ENCODE measurements around the gene GTF2I. TPM values are rescaled to one million over a fixed set of nuclear protein-coding genes. Genes with fewer than 3 reads are reported as not detected.
"Not testable (repeated sequence)": the region's sequence is repeated elsewhere in the genome, so short reads cannot be mapped to it uniquely, and the experiment has no call there.

The GTF2I gene
- total RNA-seq, 2 experiments from 2014 or later: 173 to 177 TPM

DNA sequence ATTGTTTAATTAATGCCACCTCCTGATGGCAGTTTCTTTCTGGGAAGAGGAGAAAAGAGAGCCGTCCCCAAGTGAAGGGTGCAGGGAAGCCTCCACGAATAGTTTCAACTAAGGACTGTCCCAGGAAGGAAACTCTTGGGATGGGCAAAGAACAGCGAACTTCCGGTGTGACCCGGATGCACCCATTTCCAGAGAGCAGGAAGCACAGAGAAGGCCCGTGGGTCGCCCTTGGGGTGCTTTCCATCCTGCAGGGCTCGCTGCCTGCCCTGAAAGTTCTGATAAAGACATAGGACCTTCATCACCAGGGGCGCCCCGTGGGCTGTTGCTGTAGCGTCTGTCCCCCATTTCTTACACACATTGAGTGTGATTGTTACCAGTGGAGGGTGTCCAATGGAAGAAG, 27.0 kb downstream of the GTF2I start:
- CTCF ChIA-PET: no interaction called here
- Mint-ChIP-seq H3K4me3 (no peak overlapping the region), H3K9me3 (ENCODE audit: insufficient read depth) (no peaks in the 10 kb centered on the region), H3K27ac (no peak overlapping the region), H3K27me3 (ENCODE audit: low read depth) (no peaks in the 10 kb centered on the region), H3K4me1 (ENCODE audit: low read depth) (peaks cover 7% of the 10 kb centered on the region), H3K36me3 (ENCODE audit: low read depth) (peaks cover 24% of the 10 kb centered on the region)
- DNase-seq: no peak
- POLR2A ChIA-PET: no interaction called here
- no peak for ATAC-seq

DNA sequence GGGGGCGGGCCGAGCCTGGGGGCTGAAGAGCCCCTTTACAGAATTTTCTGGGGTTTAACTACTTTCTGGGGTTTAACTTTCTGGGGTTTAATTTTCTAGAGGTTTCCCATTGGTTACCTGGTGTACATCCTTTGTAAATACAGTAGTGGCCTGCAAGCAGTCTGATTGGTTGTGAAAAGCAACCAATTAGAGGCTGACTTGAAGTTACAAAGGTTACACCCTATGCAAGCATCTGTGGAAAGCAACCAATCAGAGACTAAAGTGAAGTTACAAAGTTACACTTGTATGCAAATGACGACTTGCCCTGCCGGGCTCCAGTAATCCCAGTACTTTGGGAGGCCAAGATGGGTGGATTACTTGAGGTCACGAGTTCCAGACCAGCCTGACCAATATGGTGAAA, 27.4 kb downstream of the GTF2I start:
- POLR2A ChIA-PET: no interaction called here
- DNase-seq (no peak), ATAC-seq (no peak)
- Mint-ChIP-seq H3K27ac (no peak overlapping the region), H3K36me3 (ENCODE audit: low read depth) (peaks cover 26% of the 10 kb centered on the region), H3K27me3 (ENCODE audit: low read depth) (no peaks in the 10 kb centered on the region), H3K4me1 (ENCODE audit: low read depth) (peaks cover 7% of the 10 kb centered on the region), H3K4me3 (no peak overlapping the region), H3K9me3 (ENCODE audit: insufficient read depth) (no peaks in the 10 kb centered on the region)
- CTCF ChIA-PET: no interaction called here

DNA sequence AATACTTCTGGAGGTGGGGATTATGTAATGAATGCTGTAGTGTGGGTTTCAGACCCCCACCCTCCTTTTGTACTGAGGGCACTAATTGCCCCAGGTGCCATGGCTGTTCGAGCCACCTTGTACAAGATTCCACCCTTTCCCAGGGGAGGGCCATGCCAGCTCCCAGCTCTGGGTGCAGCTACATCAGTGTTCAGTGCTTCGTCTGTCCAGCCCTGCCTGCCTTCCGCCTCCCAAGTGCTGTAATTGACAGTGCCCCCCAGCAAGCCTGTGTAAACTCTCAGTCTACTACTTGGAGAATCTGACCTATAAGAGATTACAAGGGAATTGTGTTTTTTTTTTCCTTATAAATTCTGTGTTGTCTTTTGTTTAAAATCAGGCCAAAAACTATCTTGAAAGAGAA, 33.0 kb downstream of the GTF2I start:
- H3K36me3 Mint-ChIP-seq (ENCODE audit: low read depth): peaks cover 56% of the 10 kb centered on the region
- peaks cover 5% of the 10 kb centered on the region for H3K4me1 Mint-ChIP-seq (ENCODE audit: low read depth)
- H3K27me3 Mint-ChIP-seq (ENCODE audit: low read depth): no peaks in the 10 kb centered on the region
- no peak for ATAC-seq
- DNase-seq: no peak
- H3K4me3 Mint-ChIP-seq: no peak overlapping the region
- no peak overlapping the region for H3K27ac Mint-ChIP-seq
- H3K9me3 Mint-ChIP-seq (ENCODE audit: insufficient read depth): no peaks in the 10 kb centered on the region
- ChIA-PET POLR2A (no interaction called here), CTCF (no interaction called here)

DNA sequence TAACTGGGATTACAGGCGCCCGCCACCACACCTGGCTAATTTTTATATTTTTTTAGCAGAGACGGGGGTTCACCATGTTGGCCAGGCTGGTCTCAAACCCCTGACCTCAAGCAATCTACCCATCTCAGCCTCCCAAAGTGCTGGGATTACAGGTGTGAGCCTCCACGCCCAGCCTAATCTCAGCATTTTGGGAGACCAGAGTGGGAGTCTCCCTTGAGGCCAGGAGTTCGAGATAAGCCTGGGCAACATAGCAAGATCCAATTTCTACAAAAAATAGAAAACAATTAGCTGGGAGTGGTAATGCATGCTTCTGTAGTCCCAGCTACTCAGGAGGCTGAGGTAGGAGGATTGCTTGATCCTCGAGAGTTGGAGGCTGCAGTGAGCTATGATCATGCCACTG, 46.9 kb downstream of the GTF2I start:
- H3K27ac Mint-ChIP-seq; H3K9me3 Mint-ChIP-seq (ENCODE audit: insufficient read depth); DNase-seq; H3K4me1 Mint-ChIP-seq (ENCODE audit: low read depth); POLR2A ChIA-PET; ATAC-seq; H3K4me3 Mint-ChIP-seq; H3K27me3 Mint-ChIP-seq (ENCODE audit: low read depth): not testable (repeated sequence)
- CTCF ChIA-PET: interaction anchor here (1.2 kb wide), 1 partner anchor 10 kb away, joined by 5 read pairs; no protein-coding TSS in a partner anchor
- peaks cover 61% of the 10 kb centered on the region for H3K36me3 Mint-ChIP-seq (ENCODE audit: low read depth)

DNA sequence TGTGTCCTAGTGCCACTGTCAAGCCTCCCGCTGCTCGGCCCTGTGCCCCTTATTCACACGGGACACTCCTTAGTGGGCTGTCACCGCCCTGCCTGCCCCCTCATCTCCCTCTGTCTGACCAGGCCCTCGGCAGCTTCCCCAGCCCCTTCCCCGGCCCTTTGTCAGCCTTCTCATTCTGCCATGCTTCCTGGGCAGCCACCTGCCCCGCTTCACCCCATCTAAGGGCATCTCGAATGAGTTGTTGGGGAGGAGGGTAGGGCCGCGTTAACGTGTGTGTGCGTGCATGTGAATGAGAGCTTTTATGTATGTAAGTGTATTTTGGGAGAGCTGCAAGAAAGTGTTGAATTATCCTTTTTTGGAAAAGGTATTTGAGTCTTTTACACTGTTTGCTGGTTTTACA, 49.7 kb downstream of the GTF2I start:
- Mint-ChIP-seq H3K36me3 (ENCODE audit: low read depth) (peaks cover 70% of the 10 kb centered on the region), H3K27me3 (ENCODE audit: low read depth) (no peaks in the 10 kb centered on the region), H3K9me3 (ENCODE audit: insufficient read depth) (no peaks in the 10 kb centered on the region), H3K4me3 (no peak overlapping the region), H3K27ac (no peak overlapping the region), H3K4me1 (ENCODE audit: low read depth) (no peaks in the 10 kb centered on the region)
- DNase-seq (no peak), ATAC-seq (no peak)
- ChIA-PET CTCF (no interaction called here), POLR2A (no interaction called here)

DNA sequence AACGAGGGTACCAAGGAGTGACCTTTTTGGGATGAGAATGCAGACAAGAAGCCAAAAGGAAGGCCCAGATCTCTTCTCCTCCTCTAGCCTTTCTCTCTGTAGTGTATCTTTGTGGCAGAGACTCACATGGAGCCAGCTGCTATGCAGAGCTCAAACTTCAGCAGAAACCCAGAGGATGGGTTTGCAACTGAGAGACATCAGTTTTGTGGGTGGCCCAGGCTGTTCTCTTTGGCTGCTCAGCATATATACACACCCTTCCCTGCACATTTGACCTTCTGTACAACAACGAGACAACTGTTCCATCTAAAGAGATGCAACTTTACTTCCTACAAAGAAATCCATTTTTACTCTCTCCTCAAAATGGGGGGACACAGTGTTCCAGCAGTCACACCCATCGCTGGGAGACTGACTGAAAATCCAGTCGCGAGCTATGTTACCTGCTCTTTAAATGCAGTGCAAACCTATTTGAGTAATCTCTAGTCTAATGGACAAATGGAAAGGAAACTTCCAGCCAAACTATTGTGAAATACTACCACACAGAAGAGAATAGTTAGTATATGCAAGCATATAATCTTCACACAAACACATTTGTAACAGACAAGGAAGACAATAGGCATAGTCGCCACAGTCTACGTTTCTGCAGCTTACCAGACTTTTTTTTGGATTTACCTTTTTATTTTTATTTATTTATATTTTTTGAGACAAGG, 51.2 kb downstream of the GTF2I start:
- Mint-ChIP-seq H3K27me3 (ENCODE audit: low read depth) (no peaks in the 10 kb centered on the region), H3K4me3 (no peak overlapping the region), H3K36me3 (ENCODE audit: low read depth) (peaks cover 77% of the 10 kb centered on the region), H3K27ac (no peak overlapping the region), H3K4me1 (ENCODE audit: low read depth) (no peaks in the 10 kb centered on the region), H3K9me3 (ENCODE audit: insufficient read depth) (peaks cover 8% of the 10 kb centered on the region)
- ChIA-PET POLR2A (no interaction called here), CTCF (interaction anchor here (0.8 kb wide), 1 partner anchor 9 kb away, joined by 3 read pairs; no protein-coding TSS in a partner anchor)
- ATAC-seq (no peak), DNase-seq (no peak)

DNA sequence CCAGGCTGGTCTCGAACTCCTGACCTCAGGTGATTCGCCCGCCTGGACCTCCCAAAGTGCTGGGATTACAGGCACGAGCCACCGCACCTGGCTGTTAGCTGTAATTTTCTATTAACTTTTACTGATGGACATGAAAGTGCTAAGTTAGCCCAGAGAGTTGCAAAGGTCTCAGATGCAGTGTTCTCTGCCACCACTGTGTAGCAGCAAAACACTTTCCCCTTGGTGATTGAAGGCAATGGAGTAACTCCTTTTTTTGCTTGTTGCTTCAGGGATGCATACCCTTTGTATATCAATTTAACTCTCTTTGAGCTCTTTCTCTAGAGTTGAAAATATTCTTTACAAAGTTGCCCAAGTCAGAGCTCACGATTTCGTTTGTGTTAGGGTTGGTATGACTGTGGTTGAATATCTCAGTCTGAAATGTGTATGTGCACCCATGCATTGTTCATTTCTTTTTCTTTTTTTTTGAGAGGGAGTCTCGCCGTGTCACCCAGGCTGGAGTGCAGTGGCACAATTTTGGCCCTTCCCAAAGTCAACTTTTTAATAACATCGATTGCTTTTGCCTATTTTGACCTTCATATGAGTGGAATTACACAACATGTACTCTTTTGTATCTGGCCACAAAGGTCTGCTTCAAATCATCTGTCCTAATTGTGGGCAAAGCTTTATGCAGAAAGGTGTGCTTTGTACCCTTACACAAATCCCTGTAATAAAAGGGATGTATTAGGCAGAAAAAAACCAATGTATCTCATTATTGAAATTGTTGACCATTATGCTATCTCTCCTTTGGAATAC, 52.6 kb downstream of the GTF2I start:
- H3K27me3 Mint-ChIP-seq (ENCODE audit: low read depth): no peaks in the 10 kb centered on the region

DNA sequence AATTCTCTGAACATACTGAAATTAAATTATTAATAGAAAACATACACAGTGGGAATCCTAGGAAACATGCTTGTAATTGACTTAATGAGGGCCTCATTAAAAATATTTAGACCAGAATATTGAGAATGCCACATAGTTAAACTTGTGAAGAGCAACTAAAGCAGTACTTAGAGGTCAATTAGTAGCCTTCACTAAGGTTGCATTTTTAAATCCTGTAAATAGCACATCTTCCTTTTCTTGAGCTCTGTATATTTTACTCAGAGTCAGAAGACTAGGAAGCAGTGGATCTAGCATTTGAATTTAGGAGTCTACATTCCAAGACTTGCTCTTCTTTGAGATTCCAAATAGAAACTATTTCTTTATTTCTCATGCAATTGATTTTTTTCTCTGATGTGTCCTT, 56.0 kb downstream of the GTF2I start:
- DNase-seq (no peak), ATAC-seq (no peak)
- Mint-ChIP-seq H3K4me1 (ENCODE audit: low read depth) (peaks cover 6% of the 10 kb centered on the region), H3K4me3 (no peak overlapping the region), H3K27ac (no peak overlapping the region), H3K27me3 (ENCODE audit: low read depth) (no peaks in the 10 kb centered on the region), H3K9me3 (ENCODE audit: insufficient read depth) (peaks cover 8% of the 10 kb centered on the region), H3K36me3 (ENCODE audit: low read depth) (peaks cover 69% of the 10 kb centered on the region)
- CTCF ChIA-PET: no interaction called here
- POLR2A ChIA-PET: no interaction called here

More for the DNA sequence above, 52.6 kb downstream of the GTF2I start:
- POLR2A ChIA-PET: no interaction called here
- H3K27ac Mint-ChIP-seq: no peak overlapping the region
- H3K4me1 Mint-ChIP-seq (ENCODE audit: low read depth): no peaks in the 10 kb centered on the region
- DNase-seq: no peak
- no peak for ATAC-seq
- peaks cover 8% of the 10 kb centered on the region for H3K9me3 Mint-ChIP-seq (ENCODE audit: insufficient read depth)
- H3K4me3 Mint-ChIP-seq: no peak overlapping the region
- CTCF ChIA-PET: interaction anchor here (1.2 kb wide), 1 partner anchor 14 kb away, joined by 4 read pairs; no protein-coding TSS in a partner anchor
- H3K36me3 Mint-ChIP-seq (ENCODE audit: low read depth): peaks cover 84% of the 10 kb centered on the region

DNA sequence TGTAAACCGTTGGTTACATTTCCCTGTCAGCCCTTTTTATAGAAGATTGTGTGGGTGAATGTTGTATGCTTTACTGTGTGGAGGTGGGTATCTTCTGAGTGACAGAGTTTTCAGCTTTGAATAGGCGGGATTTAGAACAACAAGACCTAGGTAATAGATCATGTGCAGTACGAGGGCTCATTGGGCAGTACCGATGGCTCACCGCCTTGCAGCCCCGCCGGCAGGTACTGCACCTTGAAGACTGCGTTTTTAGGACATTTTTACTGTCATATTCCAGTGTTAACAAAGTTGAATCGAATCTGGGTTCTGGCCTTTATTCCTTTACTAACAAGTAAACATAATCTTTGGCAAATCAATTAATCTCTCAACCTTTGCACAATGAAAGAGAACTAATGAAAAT, 60.4 kb downstream of the GTF2I start:
- POLR2A ChIA-PET: no interaction called here
- CTCF ChIA-PET: interaction anchor here (1.3 kb wide), 1 partner anchor 9 kb away, joined by 3 read pairs; no protein-coding TSS in a partner anchor

DNA sequence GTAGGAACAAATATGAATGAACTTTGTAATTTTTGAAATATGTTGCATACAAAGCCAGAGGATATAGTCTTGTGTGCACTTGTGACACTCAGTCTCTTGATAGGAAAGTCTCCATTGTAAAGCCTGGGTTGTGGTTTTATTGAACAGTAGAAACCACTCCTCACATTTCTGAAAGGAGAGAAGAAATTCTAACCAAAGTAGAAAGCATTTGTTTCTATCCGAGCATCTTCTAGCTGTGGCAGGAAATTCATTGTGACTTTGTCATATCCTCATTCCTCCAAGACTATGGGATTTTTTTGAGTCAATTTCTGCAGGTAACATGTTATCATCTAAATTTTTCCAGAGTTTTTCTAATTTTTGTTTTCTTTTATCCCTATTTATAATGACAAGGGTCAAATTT, 60.8 kb downstream of the GTF2I start:
- Mint-ChIP-seq H3K27ac (no peak overlapping the region), H3K9me3 (ENCODE audit: insufficient read depth) (no peaks in the 10 kb centered on the region), H3K4me3 (no peak overlapping the region), H3K36me3 (ENCODE audit: low read depth) (peaks cover 50% of the 10 kb centered on the region), H3K4me1 (ENCODE audit: low read depth) (peaks cover 6% of the 10 kb centered on the region), H3K27me3 (ENCODE audit: low read depth) (no peaks in the 10 kb centered on the region)
- ATAC-seq: no peak
- no peak for DNase-seq
- ChIA-PET CTCF (no interaction called here), POLR2A (no interaction called here)

More for the DNA sequence above, 60.4 kb downstream of the GTF2I start:
- Mint-ChIP-seq H3K9me3 (ENCODE audit: insufficient read depth) (peaks cover 4% of the 10 kb centered on the region), H3K4me1 (ENCODE audit: low read depth) (peaks cover 6% of the 10 kb centered on the region), H3K27me3 (ENCODE audit: low read depth) (no peaks in the 10 kb centered on the region), H3K4me3 (no peak overlapping the region), H3K27ac (no peak overlapping the region), H3K36me3 (ENCODE audit: low read depth) (peaks cover 52% of the 10 kb centered on the region)
- ATAC-seq: no peak
- DNase-seq: no peak

DNA sequence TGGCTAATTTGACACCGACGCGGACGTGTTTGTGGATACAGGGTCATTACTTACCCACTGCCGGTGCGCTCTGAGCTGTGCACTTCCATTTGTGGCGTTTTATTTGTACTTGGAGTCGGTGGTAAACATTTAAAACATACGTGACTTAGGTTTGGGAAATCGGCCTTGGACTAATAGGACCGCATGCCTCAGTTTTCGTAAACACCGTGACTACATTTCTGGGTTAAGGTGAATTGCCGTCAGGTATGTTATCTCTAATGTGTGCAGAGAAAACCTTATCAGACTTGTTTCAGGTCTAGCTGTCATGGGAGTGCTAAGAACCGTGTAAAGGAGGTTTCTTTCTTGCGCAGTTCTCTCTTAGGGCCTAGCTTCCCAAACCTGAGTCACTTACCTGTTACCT, 64.6 kb downstream of the GTF2I start:
- no peaks in the 10 kb centered on the region for H3K27me3 Mint-ChIP-seq (ENCODE audit: low read depth)

DNA sequence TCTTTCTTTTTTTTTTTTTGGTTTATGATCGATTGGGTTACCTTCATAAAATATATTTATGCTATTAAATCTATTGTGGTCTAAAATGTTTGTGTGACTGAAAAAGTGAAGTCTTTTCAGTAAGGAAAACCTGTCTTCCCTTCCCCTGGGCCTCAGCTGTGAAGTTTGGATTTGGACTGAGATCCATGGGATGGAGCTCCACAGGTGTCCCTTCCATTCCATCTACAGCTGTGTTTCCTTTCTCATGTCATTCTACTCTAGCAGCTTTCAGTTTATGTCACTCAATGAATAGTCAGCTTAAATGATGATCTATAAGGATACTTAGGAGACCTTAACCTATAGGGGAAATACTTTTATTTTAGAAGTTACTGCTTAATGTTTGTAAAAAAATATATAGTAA, 68.3 kb downstream of the GTF2I start:
- Mint-ChIP-seq H3K27me3 (ENCODE audit: low read depth) (no peaks in the 10 kb centered on the region), H3K4me3 (no peak overlapping the region), H3K27ac (no peak overlapping the region), H3K4me1 (ENCODE audit: low read depth) (no peaks in the 10 kb centered on the region), H3K36me3 (ENCODE audit: low read depth) (peaks cover 14% of the 10 kb centered on the region), H3K9me3 (ENCODE audit: insufficient read depth) (no peaks in the 10 kb centered on the region)
- CTCF ChIA-PET: no interaction called here
- ATAC-seq (no peak), DNase-seq (no peak)
- POLR2A ChIA-PET: no interaction called here

More for the DNA sequence above, 64.6 kb downstream of the GTF2I start:
- DNase-seq: no peak
- Mint-ChIP-seq H3K36me3 (ENCODE audit: low read depth) (peaks cover 33% of the 10 kb centered on the region), H3K27ac (no peak overlapping the region), H3K4me1 (ENCODE audit: low read depth) (peaks cover 6% of the 10 kb centered on the region), H3K4me3 (no peak overlapping the region), H3K9me3 (ENCODE audit: insufficient read depth) (no peaks in the 10 kb centered on the region)
- ATAC-seq: no peak
- CTCF ChIA-PET: no interaction called here
- POLR2A ChIA-PET: no interaction called here

Data from activated CD8-positive, alpha-beta T cell treated with anti-CD3 and anti-CD28 coated beads, Interleukin-2, amount 10 ng/mL, durations not matched to agents 7 days and 5 days (primary cell).